Activated T-cell treated with anti-CD3 and anti-CD28 coated beads, Interleukin-2, amount 50 U/mL, for 4 hours (primary cell): ENCODE measurements around the gene FAM32A. TPM values are rescaled to one million over a fixed set of nuclear protein-coding genes. Genes with fewer than 3 reads are reported as not detected.

Experiments used
- ATAC-seq, 2 donors: fragments of 200-7000 bp; cut with Tn5 transposase; one replicate each; pipeline ENCODE4 v1.10.0; 2021
- DNase-seq: peaks from one replicate; pipeline ENCODE4 v3.0.0-alpha.2; 2020
- H3K27me3 Mint-ChIP-seq: one replicate; pipeline ENCODE4 v1.8.0; 2021; ENCODE audit warnings: low read depth, mixed read lengths
- H3K36me3 Mint-ChIP-seq: one replicate; pipeline ENCODE4 v1.8.0; 2022; ENCODE audit warnings: mixed read lengths; ENCODE audit not compliant: insufficient read depth
- H3K4me1 Mint-ChIP-seq: one replicate; pipeline ENCODE4 v1.8.0; 2021; ENCODE audit warnings: low read depth, mixed read lengths
- H3K4me3 Mint-ChIP-seq: one replicate; pipeline ENCODE4 v1.8.0; 2021; ENCODE audit warnings: mild to moderate bottlenecking, moderate library complexity, mixed read lengths
- H3K9me3 Mint-ChIP-seq: one replicate; pipeline ENCODE4 v1.8.0; 2021; ENCODE audit warnings: mixed read lengths
- total RNA-seq, 3 donors: library from RNA; stranded (reverse); gene quantifications; one replicate each; pipeline ENCODE4 v1.2.1, GENCODE V29; 2021

Gene FAM32A
- total RNA-seq, 3 donors from 2014 or later = 53.4 to 60.1 (median 56.4) TPM

- Mint-ChIP-seq H3K4me3 (no peak overlapping the region), H3K27me3 (no peaks in the 10 kb centered on the region), H3K9me3 (no peaks in the 10 kb centered on the region), H3K4me1 (peaks cover 38% of the 10 kb centered on the region), H3K36me3 (peaks cover 27% of the 10 kb centered on the region)
- ATAC-seq = no peak
- DNase-seq = no peak
These were observed 17.4 kb downstream of the FAM32A start for GRCh38 chr19:16202320-16203255.

- H3K9me3 Mint-ChIP-seq = no peaks in the 10 kb centered on the region
- no peaks in the 10 kb centered on the region for H3K27me3 Mint-ChIP-seq
- peaks cover 44% of the 10 kb centered on the region for H3K4me1 Mint-ChIP-seq
- ATAC-seq (no peak), DNase-seq (no peak)
- no peak overlapping the region for H3K4me3 Mint-ChIP-seq
- H3K36me3 Mint-ChIP-seq = peaks cover 30% of the 10 kb centered on the region
These were observed 18.2 kb downstream of the FAM32A start for GRCh38 chr19:16203256-16204004.

- no peak for ATAC-seq
- H3K9me3 Mint-ChIP-seq = no peaks in the 10 kb centered on the region
- H3K4me3 Mint-ChIP-seq = no peak overlapping the region
- DNase-seq = no peak
- peaks cover 31% of the 10 kb centered on the region for H3K36me3 Mint-ChIP-seq
- H3K27me3 Mint-ChIP-seq = no peaks in the 10 kb centered on the region
- peaks cover 41% of the 10 kb centered on the region for H3K4me1 Mint-ChIP-seq
These were observed 18.7 kb downstream of the FAM32A start for GRCh38 chr19:16204005-16204294.

GRCh38 chr19:16205205-16206045 lies 20.2 kb downstream of the FAM32A start:
- Mint-ChIP-seq H3K27me3 (no peaks in the 10 kb centered on the region), H3K36me3 (peaks cover 44% of the 10 kb centered on the region), H3K4me3 (no peak overlapping the region), H3K9me3 (no peaks in the 10 kb centered on the region), H3K4me1 (peaks cover 38% of the 10 kb centered on the region)
- no peak for ATAC-seq
- no peak for DNase-seq

- DNase-seq = no peak
- Mint-ChIP-seq H3K36me3 (peaks cover 42% of the 10 kb centered on the region), H3K4me3 (no peak overlapping the region), H3K27me3 (no peaks in the 10 kb centered on the region), H3K9me3 (no peaks in the 10 kb centered on the region), H3K4me1 (peaks cover 33% of the 10 kb centered on the region)
- no peak for ATAC-seq
These were observed 20.9 kb downstream of the FAM32A start for GRCh38 chr19:16206046-16206605.

- peaks cover 42% of the 10 kb centered on the region for H3K36me3 Mint-ChIP-seq
- DNase-seq (no peak), ATAC-seq (no peak)
- no peaks in the 10 kb centered on the region for H3K27me3 Mint-ChIP-seq
- no peaks in the 10 kb centered on the region for H3K9me3 Mint-ChIP-seq
- H3K4me3 Mint-ChIP-seq = no peak overlapping the region
- peaks cover 32% of the 10 kb centered on the region for H3K4me1 Mint-ChIP-seq
These were observed 21.4 kb downstream of the FAM32A start for GRCh38 chr19:16206637-16207036.

GRCh38 chr19:16207063-16207462 lies 21.9 kb downstream of the FAM32A start:
- no peak overlapping the region for H3K4me3 Mint-ChIP-seq
- peaks cover 46% of the 10 kb centered on the region for H3K36me3 Mint-ChIP-seq
- no peaks in the 10 kb centered on the region for H3K9me3 Mint-ChIP-seq
- no peak for ATAC-seq
- H3K4me1 Mint-ChIP-seq = peaks cover 35% of the 10 kb centered on the region
- no peaks in the 10 kb centered on the region for H3K27me3 Mint-ChIP-seq
- no peak for DNase-seq

- H3K4me1 Mint-ChIP-seq = peaks cover 37% of the 10 kb centered on the region
- no peak for DNase-seq
- no peaks in the 10 kb centered on the region for H3K9me3 Mint-ChIP-seq
- H3K36me3 Mint-ChIP-seq = peaks cover 47% of the 10 kb centered on the region
- peak; percentile 24 to 44 for ATAC-seq
- H3K4me3 Mint-ChIP-seq = no peak overlapping the region
- H3K27me3 Mint-ChIP-seq = no peaks in the 10 kb centered on the region
These were observed 22.3 kb downstream of the FAM32A start for GRCh38 chr19:16207490-16208025.

GRCh38 chr19:16208064-16208759 lies 23.0 kb downstream of the FAM32A start:
- no peaks in the 10 kb centered on the region for H3K27me3 Mint-ChIP-seq
- DNase-seq (no peak), ATAC-seq (peak; percentile 52 to 64)
- H3K9me3 Mint-ChIP-seq = no peaks in the 10 kb centered on the region
- peaks cover 40% of the 10 kb centered on the region for H3K4me1 Mint-ChIP-seq
- peak overlapping the region; percentile 2 for H3K4me3 Mint-ChIP-seq
- H3K36me3 Mint-ChIP-seq = peaks cover 46% of the 10 kb centered on the region

GRCh38 chr19:16208847-16209665 lies 23.8 kb downstream of the FAM32A start:
- Mint-ChIP-seq H3K36me3 (peaks cover 45% of the 10 kb centered on the region), H3K4me3 (no peak overlapping the region), H3K27me3 (no peaks in the 10 kb centered on the region), H3K4me1 (peaks cover 43% of the 10 kb centered on the region), H3K9me3 (no peaks in the 10 kb centered on the region)
- ATAC-seq (no peak), DNase-seq (no peak)

- H3K27me3 Mint-ChIP-seq = no peaks in the 10 kb centered on the region
- H3K4me1 Mint-ChIP-seq = peaks cover 47% of the 10 kb centered on the region
- no peak for DNase-seq
- ATAC-seq = no peak
- H3K4me3 Mint-ChIP-seq = no peak overlapping the region
- H3K36me3 Mint-ChIP-seq = peaks cover 45% of the 10 kb centered on the region
- no peaks in the 10 kb centered on the region for H3K9me3 Mint-ChIP-seq
These were observed 25.0 kb downstream of the FAM32A start for GRCh38 chr19:16210168-16210567.

- DNase-seq (no peak), ATAC-seq (no peak)
- Mint-ChIP-seq H3K4me3 (peak overlapping the region; percentile 42), H3K4me1 (peaks cover 60% of the 10 kb centered on the region), H3K36me3 (peaks cover 55% of the 10 kb centered on the region), H3K27me3 (no peaks in the 10 kb centered on the region), H3K9me3 (no peaks in the 10 kb centered on the region)
These were observed 27.9 kb downstream of the FAM32A start for GRCh38 chr19:16213076-16213475.
